Stimulated activated CD8-positive, alpha-beta memory T cell treated with anti-CD3 and anti-CD28 coated beads, Interleukin-4, amount 100 ng/mL, for 24 hours (primary cell): ENCODE measurements around the gene TMSB4X.
"Not testable (repeated sequence)": the region's sequence is repeated elsewhere in the genome, so short reads cannot be mapped to it uniquely, and the experiment has no call there.

Source experiments
- DNase-seq: peaks from one replicate; pipeline ENCODE4 v3.0.0-alpha.2; 2020; ENCODE audit warnings: low read depth

TMSB4X gene

GRCh38 chrX:12997906-12998687 is 23.2 kb downstream of the TMSB4X start:
- no peak for DNase-seq

GRCh38 chrX:12999422-12999821 is 24.5 kb downstream of the TMSB4X start:
- DNase-seq, result no peak

DNA sequence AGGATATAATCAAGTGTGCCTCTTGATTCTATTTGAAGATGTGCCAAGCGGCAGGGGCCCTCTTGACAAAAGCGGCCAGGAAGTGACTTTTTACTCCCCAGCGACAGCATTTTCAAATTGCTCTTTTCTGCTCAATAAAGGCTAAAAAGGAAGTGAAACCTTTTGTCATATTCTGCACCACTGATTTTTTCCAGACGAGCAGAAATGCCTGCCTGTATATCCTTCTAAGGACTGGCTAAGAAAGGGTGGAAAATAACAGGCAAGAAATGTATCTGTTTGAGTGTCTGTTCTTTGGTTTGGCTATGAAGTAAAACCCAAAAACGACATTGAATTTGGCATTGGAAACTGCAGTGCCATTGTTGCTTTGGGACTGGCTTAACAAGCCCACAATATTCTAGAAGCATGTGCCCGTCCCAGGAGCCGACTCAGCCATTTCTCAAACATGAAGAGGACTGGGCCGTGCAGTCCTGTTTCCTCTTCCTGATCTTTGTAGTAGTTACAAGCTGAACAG is 25.4 kb downstream of the TMSB4X start:
- no peak for DNase-seq

- DNase-seq, result no peak
Observed at GRCh38 chrX:13001097-13001496, 26.2 kb downstream of the TMSB4X start.

- no peak for DNase-seq
Observed at GRCh38 chrX:13001961-13002671, 27.2 kb downstream of the TMSB4X start.

GRCh38 chrX:13005661-13006473 is 31.0 kb downstream of the TMSB4X start:
- no peak for DNase-seq

DNA sequence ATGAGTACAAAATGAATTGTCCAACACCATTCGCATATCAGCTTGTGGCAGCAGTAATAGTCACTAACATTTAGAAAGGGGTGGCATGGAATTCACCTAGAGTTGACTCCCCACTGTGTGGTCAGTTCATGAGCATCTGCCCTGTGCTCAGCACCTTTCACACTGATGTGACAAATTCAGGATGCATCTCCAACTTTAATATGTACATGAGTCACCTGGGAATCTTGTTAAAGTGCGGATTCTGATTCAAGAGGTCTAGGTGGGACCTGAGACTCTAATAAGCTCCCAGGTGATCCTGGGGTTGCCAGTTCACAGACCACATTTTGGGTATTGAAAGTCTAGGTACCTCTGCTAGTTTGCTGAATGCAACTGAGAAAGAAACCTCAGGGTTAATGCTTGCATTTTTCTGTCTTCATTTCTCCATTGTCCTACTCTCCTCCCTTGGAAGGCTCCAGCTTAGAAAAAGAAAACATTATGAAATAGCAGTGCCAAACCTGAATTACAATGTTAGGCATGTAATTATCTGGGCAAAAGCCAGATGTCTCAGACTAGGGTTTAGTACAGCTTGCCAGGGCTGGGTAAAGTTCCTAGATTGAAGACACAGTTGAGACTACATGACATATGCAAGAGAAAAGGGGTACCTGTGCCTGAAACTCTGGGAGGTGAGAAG is 32.7 kb downstream of the TMSB4X start:
- no peak for DNase-seq

GRCh38 chrX:13008189-13008533 is 33.3 kb downstream of the TMSB4X start:
- DNase-seq, result no peak

- no peak for DNase-seq
Observed at GRCh38 chrX:13008851-13009250, 33.9 kb downstream of the TMSB4X start.

DNA sequence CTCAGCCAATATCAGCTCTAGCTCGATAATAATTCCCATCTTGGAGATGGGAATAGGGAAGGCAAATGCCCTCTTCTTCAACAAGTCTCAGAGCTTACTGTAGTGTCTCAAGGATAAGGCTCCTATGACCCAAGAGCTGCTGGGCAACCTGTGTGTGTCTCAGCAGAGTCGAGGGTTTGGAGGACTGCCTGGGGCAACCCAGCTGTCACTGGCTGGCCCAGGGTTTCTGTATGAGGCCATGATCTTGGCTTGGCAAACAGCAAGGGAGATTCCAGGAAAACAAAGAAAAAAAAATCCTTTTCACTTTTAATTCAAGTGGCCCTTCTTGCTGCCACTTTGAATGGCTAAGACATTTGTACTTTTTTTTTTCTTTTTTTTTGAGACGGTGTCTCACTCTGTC is 34.4 kb downstream of the TMSB4X start:
- no peak for DNase-seq

GRCh38 chrX:13009844-13010243 is 34.9 kb downstream of the TMSB4X start:
- no peak for DNase-seq

DNA sequence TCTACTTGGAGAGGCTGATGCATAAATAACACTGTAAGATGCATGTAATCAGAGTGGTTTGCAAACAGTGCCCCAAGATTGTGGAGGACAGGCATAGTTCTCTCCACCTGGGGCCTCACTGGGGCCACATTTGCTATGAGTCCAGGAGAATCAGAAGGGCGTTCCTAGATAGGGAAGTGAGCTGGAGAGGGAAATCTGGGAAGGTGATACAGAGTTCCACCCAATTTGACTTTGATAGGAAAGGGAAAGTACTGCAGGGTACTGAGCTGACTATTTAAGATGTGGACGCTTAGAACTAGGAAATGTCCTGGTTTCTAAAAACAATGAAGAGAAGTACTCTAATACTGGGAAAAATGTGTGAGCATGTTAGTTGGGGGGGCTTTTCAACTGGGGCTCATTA is 35.6 kb downstream of the TMSB4X start:
- DNase-seq, result no peak

- DNase-seq, result no peak
Observed at GRCh38 chrX:13013363-13014110, 38.6 kb downstream of the TMSB4X start.

- no peak for DNase-seq
Observed at GRCh38 chrX:13014111-13015096, 39.5 kb downstream of the TMSB4X start.

DNA sequence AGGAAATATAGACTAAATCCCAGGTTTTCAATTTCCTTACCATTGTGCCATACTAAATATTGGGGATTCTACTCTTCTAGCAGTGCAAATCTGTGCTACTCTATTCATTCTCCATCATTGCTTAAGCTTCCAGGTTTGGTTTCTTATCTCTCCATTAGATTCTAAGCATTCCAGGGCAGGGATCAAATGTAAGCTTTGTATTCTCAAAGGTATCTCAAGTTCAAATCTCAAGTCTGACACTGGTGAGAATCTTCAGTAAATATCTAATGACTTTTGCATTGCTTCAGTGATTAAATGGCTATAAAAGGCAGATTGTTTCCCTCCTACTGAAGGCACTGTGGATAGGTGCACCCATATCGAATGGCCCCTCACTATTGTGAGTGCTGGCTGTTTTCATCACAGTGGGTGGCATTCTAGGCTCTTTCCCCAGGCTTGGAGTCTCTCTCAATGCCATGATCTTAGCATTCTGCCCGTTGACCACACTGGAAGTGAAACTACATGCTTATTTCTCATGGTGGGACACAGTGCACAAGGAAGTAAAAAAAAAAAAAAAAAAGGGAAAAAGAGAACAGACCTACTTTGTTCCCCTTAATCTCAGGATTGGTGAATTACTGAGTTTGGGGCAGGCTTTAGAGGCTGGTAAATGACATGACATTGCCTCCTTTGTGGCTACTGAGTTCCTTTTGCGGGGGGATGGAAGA is 40.8 kb downstream of the TMSB4X start:
- DNase-seq, result no peak

DNA sequence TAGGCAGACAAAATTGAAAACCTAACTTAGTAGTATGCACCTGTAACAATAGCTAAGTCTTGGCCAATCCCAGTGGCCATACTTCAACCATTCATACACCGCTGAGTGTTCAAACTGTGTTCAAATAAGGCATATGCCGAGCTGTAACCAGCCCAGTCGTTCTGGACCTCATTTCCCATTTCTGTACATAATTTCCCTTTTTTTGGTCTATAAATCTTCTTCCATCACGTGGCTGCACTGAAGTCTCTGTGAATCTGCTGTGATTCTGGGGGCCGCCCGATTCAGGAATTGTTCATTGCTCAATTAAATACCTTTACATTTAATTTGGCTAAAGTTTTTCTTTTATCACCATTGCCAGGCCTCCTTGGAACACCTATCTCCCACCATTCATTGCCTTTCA is 41.8 kb downstream of the TMSB4X start:
- not testable (repeated sequence) for DNase-seq

DNA sequence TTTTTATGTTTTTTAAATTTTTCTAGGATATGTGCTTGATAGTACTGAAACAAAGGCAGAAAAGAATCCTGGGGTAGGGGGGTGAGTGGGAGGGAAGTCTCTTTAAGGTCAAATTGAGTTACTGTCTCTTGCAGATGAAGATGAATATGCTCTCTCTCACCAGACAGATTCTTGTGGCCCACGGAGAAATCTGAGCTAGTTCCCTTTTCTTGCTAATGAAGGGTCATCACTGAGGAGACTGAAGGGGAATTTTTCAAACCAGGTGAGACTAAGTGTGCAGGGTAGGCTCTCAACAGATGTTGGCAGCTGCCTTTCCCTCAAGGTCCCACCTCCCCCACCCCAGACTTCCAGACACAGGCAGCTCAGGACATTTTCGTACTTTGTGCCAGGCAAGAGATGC is 48.0 kb downstream of the TMSB4X start:
- no peak for DNase-seq

GRCh38 chrX:13023567-13023966 is 48.7 kb downstream of the TMSB4X start:
- no peak for DNase-seq

- no peak for DNase-seq
Observed at GRCh38 chrX:13023979-13024378, 49.1 kb downstream of the TMSB4X start.

- DNase-seq, result no peak
Observed at GRCh38 chrX:13024986-13025385, 50.1 kb downstream of the TMSB4X start.
